HG03354 (cell line): ENCODE data around the gene URGCP.
"Not testable (repeated sequence)": the region's sequence is repeated elsewhere in the genome, so short reads cannot be mapped to it uniquely, and the experiment has no call there.

Experiments
- ATAC-seq: cut with Tn5 transposase; IDR thresholded peaks from one replicate; pipeline ENCODE4 v1.9.1; 2021; ENCODE audit warnings: mild to moderate bottlenecking; ENCODE audit not compliant: unreplicated experiment, poor library complexity, severe bottlenecking

URGCP gene

GRCh38 chr7:43921423-43921822 is 15.0 kb upstream of the URGCP start:
- ATAC-seq: no peak

- no peak for ATAC-seq
These were observed 9.5 kb upstream of the URGCP start for GRCh38 chr7:43915907-43916306.

GRCh38 chr7:43914795-43915194 is 8.4 kb upstream of the URGCP start:
- ATAC-seq: no peak

- peak; percentile 46 for ATAC-seq
These were observed 453 bp downstream of the URGCP start for GRCh38 chr7:43905956-43906330.

- no peak for ATAC-seq
These were observed 1.0 kb downstream of the URGCP start for GRCh38 chr7:43905209-43905946.

GRCh38 chr7:43904533-43905208 is 1.7 kb downstream of the URGCP start:
- ATAC-seq: no peak

- ATAC-seq: no peak
These were observed 3.8 kb downstream of the URGCP start for GRCh38 chr7:43902542-43903054.

GRCh38 chr7:43898571-43898970 is 7.8 kb downstream of the URGCP start:
- not testable (repeated sequence) for ATAC-seq

GRCh38 chr7:43895847-43896415 is 10.5 kb downstream of the URGCP start:
- no peak for ATAC-seq

- ATAC-seq: no peak
These were observed 15.1 kb downstream of the URGCP start for GRCh38 chr7:43891069-43891955.

- no peak for ATAC-seq
These were observed 15.9 kb downstream of the URGCP start for GRCh38 chr7:43890468-43890867.

GRCh38 chr7:43888993-43889945 is 17.1 kb downstream of the URGCP start:
- no peak for ATAC-seq

- ATAC-seq: no peak
These were observed 21.8 kb downstream of the URGCP start for GRCh38 chr7:43884617-43885016.

- ATAC-seq: no peak
These were observed 22.2 kb downstream of the URGCP start for GRCh38 chr7:43884209-43884608.

GRCh38 chr7:43880596-43880995 is 25.8 kb downstream of the URGCP start:
- no peak for ATAC-seq

- ATAC-seq: no peak
These were observed 26.9 kb downstream of the URGCP start for GRCh38 chr7:43879477-43879876.

GRCh38 chr7:43878867-43879266 is 27.5 kb downstream of the URGCP start:
- ATAC-seq: no peak

- ATAC-seq: no peak
These were observed 28.2 kb downstream of the URGCP start for GRCh38 chr7:43877968-43878864.
